Stimulated activated CD8-positive, alpha-beta memory T cell treated with anti-CD3 and anti-CD28 coated beads, Interleukin-4, amount 100 ng/mL, for 24 hours (primary cell): Measurements from ENCODE around the gene ZNF584.
A peak's percentile ranks its signal among the peaks of the same experiment; 100 is the strongest.

Experiments used
- DNase-seq: peaks from one replicate; pipeline ENCODE4 v3.0.0-alpha.2; 2020; ENCODE audit warnings: low read depth

The ZNF584 gene

GRCh38 chr19:58385891-58386575 lies 22.4 kb upstream of the ZNF584 start:
- no peak for DNase-seq

- peak; percentile 89 for DNase-seq
Measured at GRCh38 chr19:58386576-58387337, 21.7 kb upstream of the ZNF584 start, which contains the start of gene RPS5. Gene RPS5 (plus strand): TSS chr19:58387269. CDS start chr19:58388138, 869 bp downstream.

- no peak for DNase-seq
Measured at GRCh38 chr19:58387338-58388174, 20.9 kb upstream of the ZNF584 start.

- DNase-seq = no peak
Measured at GRCh38 chr19:58388175-58388526, 20.3 kb upstream of the ZNF584 start.

GRCh38 chr19:58392945-58393724 lies 15.3 kb upstream of the ZNF584 start:
- DNase-seq = no peak

- no peak for DNase-seq
Measured at GRCh38 chr19:58393725-58394033, 14.8 kb upstream of the ZNF584 start.

- no peak for DNase-seq
Measured at GRCh38 chr19:58394821-58395219, 13.6 kb upstream of the ZNF584 start.

GRCh38 chr19:58395220-58395978 lies 13.1 kb upstream of the ZNF584 start, which contains the start of gene RNF225:
Gene RNF225 (plus strand): TSS chr19:58395656. CDS start chr19:58396090, 434 bp downstream.
- no peak for DNase-seq

GRCh38 chr19:58395979-58396627 lies 12.3 kb upstream of the ZNF584 start:
- DNase-seq = no peak

GRCh38 chr19:58396691-58397532 lies 11.5 kb upstream of the ZNF584 start:
- DNase-seq = no peak

- no peak for DNase-seq
Measured at GRCh38 chr19:58397533-58398037, 10.9 kb upstream of the ZNF584 start.

GRCh38 chr19:58398087-58398486 lies 10.4 kb upstream of the ZNF584 start:
- no peak for DNase-seq

GRCh38 chr19:58398545-58398944 lies 9.9 kb upstream of the ZNF584 start:
- no peak for DNase-seq

GRCh38 chr19:58399903-58400302 lies 8.5 kb upstream of the ZNF584 start:
- DNase-seq = no peak

- no peak for DNase-seq
Measured at GRCh38 chr19:58400316-58400915, 8.0 kb upstream of the ZNF584 start.

- peak; percentile 98 for DNase-seq
Measured at GRCh38 chr19:58400916-58401839, 7.3 kb upstream of the ZNF584 start.

- DNase-seq = no peak
Measured at GRCh38 chr19:58401840-58402421, 6.5 kb upstream of the ZNF584 start.
